GM23338 (cell line): ENCODE measurements around the gene DPF3. TPM values are rescaled to one million over a fixed set of nuclear protein-coding genes. Genes with fewer than 3 reads are reported as not detected.

ENCODE experiments used
- ATAC-seq: fragments of 200-7000 bp; cut with Tn5 transposase; 3 replicates; pipeline ENCODE4 v1.9.1; 2020
- DNase-seq: peaks from one replicate; pipeline ENCODE4 v3.0.0-alpha.2; 2015; ENCODE audit warnings: low spot score
- H2AFZ ChIP-seq: fragments of 200-600 bp; sonication (generic); 2 replicates; pipeline ENCODE4 v1.8.0; 2016; ENCODE audit warnings: antibody characterized with exemption, mild to moderate bottlenecking, moderate library complexity
- H3F3A ChIP-seq: fragments of 200-600 bp; sonication (generic); replicated peaks from 2 replicates; pipeline ENCODE4 v1.8.0; 2017; ENCODE audit warnings: antibody characterized with exemption, mixed run types, low read depth
- H3K27ac ChIP-seq: fragments of 200-600 bp; sonication (generic); 2 replicates; pipeline ENCODE4 v1.6.1; 2016; ENCODE audit warnings: low read depth
- H3K27me3 ChIP-seq: fragments of 200-600 bp; sonication (generic); 2 replicates; pipeline ENCODE4 v1.8.0; 2016; ENCODE audit warnings: mild to moderate bottlenecking, mixed run types, moderate library complexity; ENCODE audit not compliant: insufficient read depth
- H3K36me3 ChIP-seq: fragments of 200-600 bp; sonication (generic); 2 replicates; pipeline ENCODE4 v1.8.0; 2016; ENCODE audit warnings: mild to moderate bottlenecking; ENCODE audit not compliant: insufficient read depth
- H3K4me1 ChIP-seq: fragments of 200-600 bp; sonication (generic); 2 replicates; pipeline ENCODE4 v1.8.0; 2016; ENCODE audit warnings: mild to moderate bottlenecking, moderate library complexity; ENCODE audit not compliant: insufficient read depth
- H3K4me2 ChIP-seq: fragments of 200-600 bp; sonication (generic); 2 replicates; pipeline ENCODE4 v1.7.1; 2017; ENCODE audit warnings: mixed run types
- H3K4me3 ChIP-seq: fragments of 200-600 bp; sonication (generic); 2 replicates; pipeline ENCODE4 v1.6.1; 2016; ENCODE audit warnings: mixed run types
- H3K79me2 ChIP-seq: fragments of 200-600 bp; sonication (generic); replicated peaks from 2 replicates; pipeline ENCODE4 v1.8.0; 2017; ENCODE audit warnings: mild to moderate bottlenecking; ENCODE audit not compliant: insufficient read depth
- H3K9me2 ChIP-seq: fragments of 200-600 bp; sonication (generic); 2 replicates; pipeline ENCODE4 v1.8.0; 2017; ENCODE audit not compliant: insufficient read depth
- H4K20me1 ChIP-seq: fragments of 200-600 bp; sonication (generic); replicated peaks from 2 replicates; pipeline ENCODE4 v1.8.0; 2017; ENCODE audit warnings: mild to moderate bottlenecking; ENCODE audit not compliant: insufficient read depth
- H3K27ac Mint-ChIP-seq: 2 replicates; pipeline ENCODE4 v1.8.0; 2020; ENCODE audit warnings: inconsistent platforms, mild to moderate bottlenecking, moderate library complexity, mixed read lengths
- H3K27me3 Mint-ChIP-seq: 3 replicates; pipeline ENCODE4 v1.8.0; 2022; ENCODE audit warnings: low read depth, mild to moderate bottlenecking, moderate library complexity, mixed read lengths, inconsistent platforms; ENCODE audit not compliant: insufficient read depth, poor library complexity
- H3K36me3 Mint-ChIP-seq: 3 replicates; pipeline ENCODE4 v1.8.0; 2021; ENCODE audit warnings: low read depth, mild to moderate bottlenecking, inconsistent platforms, moderate library complexity, mixed read lengths
- H3K4me1 Mint-ChIP-seq: 3 replicates; pipeline ENCODE4 v1.8.0; 2020; ENCODE audit warnings: mild to moderate bottlenecking, inconsistent platforms, mixed read lengths
- H3K4me3 Mint-ChIP-seq: 3 replicates; pipeline ENCODE4 v1.8.0; 2021; ENCODE audit warnings: moderate library complexity, mild to moderate bottlenecking, inconsistent platforms, mixed read lengths
- H3K9me3 Mint-ChIP-seq: 3 replicates; pipeline ENCODE4 v1.8.0; 2020; ENCODE audit warnings: moderate library complexity, mild to moderate bottlenecking, inconsistent platforms, mixed read lengths
- CREB1 ChIP-seq: fragments of 250-450 bp; sonication (Bioruptor Pico); IDR thresholded peaks from 2 replicates; pipeline ENCODE4 v1.5.0; 2020; ENCODE audit warnings: low read depth, mild to moderate bottlenecking, moderate library complexity
- EZH2 ChIP-seq: fragments of 200-600 bp; sonication (generic); IDR thresholded peaks from one replicate; pipeline ENCODE4 v1.8.0; 2017; ENCODE audit warnings: antibody characterized with exemption, mild to moderate bottlenecking, low read depth; ENCODE audit not compliant: unreplicated experiment
- EZH2phosphoT487 ChIP-seq: fragments of 200-600 bp; sonication (generic); IDR thresholded peaks from one replicate; pipeline ENCODE4 v1.8.1; 2018; ENCODE audit warnings: antibody characterized with exemption; ENCODE audit not compliant: unreplicated experiment
- JUNB ChIP-seq: IDR thresholded peaks from one replicate; pipeline ENCODE4 v1.6.1; 2016; ENCODE audit warnings: antibody characterized with exemption; ENCODE audit not compliant: unreplicated experiment
- NANOG ChIP-seq: IDR thresholded peaks from 2 replicates; pipeline ENCODE4 v1.6.1; 2016; ENCODE audit warnings: antibody characterized with exemption, borderline replicate concordance
- POLR2AphosphoS5 ChIP-seq: IDR thresholded peaks from 2 replicates; pipeline ENCODE4 v1.6.1; 2016; ENCODE audit warnings: antibody characterized with exemption, low read depth
- STAT1 ChIP-seq: IDR thresholded peaks from one replicate; pipeline ENCODE4 v1.6.1; 2016; ENCODE audit warnings: antibody characterized with exemption; ENCODE audit not compliant: unreplicated experiment
- ZNF114 ChIP-seq: fragments of 250-450 bp; sonication (Bioruptor Pico); IDR thresholded peaks from 2 replicates; pipeline ENCODE4 v1.5.0; 2020; ENCODE audit warnings: mild to moderate bottlenecking, moderate library complexity
- ZNF331 ChIP-seq: fragments of 250-450 bp; sonication (Bioruptor Pico); IDR thresholded peaks from 2 replicates; pipeline ENCODE4 v1.5.0; 2020; ENCODE audit warnings: low read depth, mild to moderate bottlenecking, moderate library complexity
- polyA plus RNA-seq: library from polyadenylated mRNA; unstranded; fragments of >200 nt; fragmentation: Nextera tagmentation; extraction: Ambion mirVana; gene quantifications from 2 replicates; pipeline ENCODE4 v1.2.1, GENCODE V29; 2016
- total RNA-seq: library from RNA; depleted of rRNA; stranded (reverse); fragments of >200 nt; shearing (Covaris generic); gene quantifications from 2 replicates; pipeline ENCODE4 v1.2.3, GENCODE V29; 2014
- TF ChIP-seq, protein P1 (sequence below): IDR thresholded peaks from one replicate; pipeline ENCODE4 v1.6.1; 2018; ENCODE audit warnings: antibody characterized with exemption; ENCODE audit not compliant: unreplicated experiment
- TF ChIP-seq, protein P2 (sequence below): fragments of 250-450 bp; sonication (Bioruptor Pico); IDR thresholded peaks from 2 replicates; pipeline ENCODE4 v1.5.0; 2020; ENCODE audit warnings: mild to moderate bottlenecking, moderate library complexity
- TF ChIP-seq, protein P3 (sequence below): IDR thresholded peaks from 2 replicates; pipeline ENCODE4 v1.6.1; 2016; ENCODE audit warnings: antibody characterized with exemption
- TF ChIP-seq, protein P4 (sequence below), 2 experiments: fragments of 200-600 bp in 1 of 2; sonication (generic) in 1 of 2; conservative IDR thresholded peaks; 2 replicates each; pipeline versions ENCODE4 v1.5.1 to v1.6.1; 2016 to 2017; ENCODE audit warnings: antibody characterized with exemption in 2 of 2, low read depth in 2 of 2, mild to moderate bottlenecking in 2 of 2, moderate library complexity in 1 of 2

Gene DPF3
- total and polyA plus RNA-seq, 2 experiments from 2014 or later: 0.18 to 1.0 TPM

DNA sequence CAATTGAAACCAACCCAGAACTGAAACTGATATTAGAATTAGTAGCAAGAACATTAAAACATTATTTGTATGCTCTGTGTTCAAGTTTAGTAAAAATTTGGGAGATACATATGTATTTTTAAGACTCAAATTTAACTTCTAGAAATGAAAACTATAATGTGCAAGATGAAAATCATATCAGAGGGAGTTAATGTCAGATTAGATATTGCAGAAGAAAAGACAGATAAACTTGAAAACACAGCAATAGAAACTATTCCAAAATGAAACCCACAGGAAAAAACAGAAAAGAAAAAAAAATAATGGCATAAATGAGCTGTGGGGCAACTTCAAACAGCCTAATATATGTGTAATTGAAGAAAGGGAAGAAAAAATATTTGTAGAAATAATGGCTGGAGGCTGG, 134.9 kb downstream of the DPF3 start:
- no peak overlapping the region for H3K4me3 ChIP-seq
- no peaks in the 10 kb centered on the region for H3K27me3 Mint-ChIP-seq
- H3K4me2 ChIP-seq: no peak overlapping the region
- no peaks in the 10 kb centered on the region for H3K4me1 Mint-ChIP-seq
- DNase-seq: no peak
- peaks cover 21% of the 10 kb centered on the region for H3K9me3 Mint-ChIP-seq
- H3K9me2 ChIP-seq: no peaks in the 10 kb centered on the region
- no peaks in the 10 kb centered on the region for H3K27me3 ChIP-seq
- no peak overlapping the region for H3K27ac ChIP-seq
- H2AFZ ChIP-seq: no peak overlapping the region
- peaks cover 7% of the 10 kb centered on the region; the same call in 1 of the 2 replicates for H3K36me3 ChIP-seq
- H3K27ac Mint-ChIP-seq: no peak overlapping the region
- H4K20me1 ChIP-seq: no peaks in the 10 kb centered on the region
- TF ChIP-seq EZH2phosphoT487 (no peak), POLR2AphosphoS5 (no peak), STAT1 (no peak), CREB1 (CRISPR knock-in tag) (no peak), ZNF331 (CRISPR knock-in tag) (no peak), JUNB (no peak), NANOG (no peak), EZH2 (no peak), ZNF114 (CRISPR knock-in tag) (no peak)
- TF ChIP-seq, protein P1, sequence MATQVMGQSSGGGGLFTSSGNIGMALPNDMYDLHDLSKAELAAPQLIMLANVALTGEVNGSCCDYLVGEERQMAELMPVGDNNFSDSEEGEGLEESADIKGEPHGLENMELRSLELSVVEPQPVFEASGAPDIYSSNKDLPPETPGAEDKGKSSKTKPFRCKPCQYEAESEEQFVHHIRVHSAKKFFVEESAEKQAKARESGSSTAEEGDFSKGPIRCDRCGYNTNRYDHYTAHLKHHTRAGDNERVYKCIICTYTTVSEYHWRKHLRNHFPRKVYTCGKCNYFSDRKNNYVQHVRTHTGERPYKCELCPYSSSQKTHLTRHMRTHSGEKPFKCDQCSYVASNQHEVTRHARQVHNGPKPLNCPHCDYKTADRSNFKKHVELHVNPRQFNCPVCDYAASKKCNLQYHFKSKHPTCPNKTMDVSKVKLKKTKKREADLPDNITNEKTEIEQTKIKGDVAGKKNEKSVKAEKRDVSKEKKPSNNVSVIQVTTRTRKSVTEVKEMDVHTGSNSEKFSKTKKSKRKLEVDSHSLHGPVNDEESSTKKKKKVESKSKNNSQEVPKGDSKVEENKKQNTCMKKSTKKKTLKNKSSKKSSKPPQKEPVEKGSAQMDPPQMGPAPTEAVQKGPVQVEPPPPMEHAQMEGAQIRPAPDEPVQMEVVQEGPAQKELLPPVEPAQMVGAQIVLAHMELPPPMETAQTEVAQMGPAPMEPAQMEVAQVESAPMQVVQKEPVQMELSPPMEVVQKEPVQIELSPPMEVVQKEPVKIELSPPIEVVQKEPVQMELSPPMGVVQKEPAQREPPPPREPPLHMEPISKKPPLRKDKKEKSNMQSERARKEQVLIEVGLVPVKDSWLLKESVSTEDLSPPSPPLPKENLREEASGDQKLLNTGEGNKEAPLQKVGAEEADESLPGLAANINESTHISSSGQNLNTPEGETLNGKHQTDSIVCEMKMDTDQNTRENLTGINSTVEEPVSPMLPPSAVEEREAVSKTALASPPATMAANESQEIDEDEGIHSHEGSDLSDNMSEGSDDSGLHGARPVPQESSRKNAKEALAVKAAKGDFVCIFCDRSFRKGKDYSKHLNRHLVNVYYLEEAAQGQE: no peak
- TF ChIP-seq, protein P2, sequence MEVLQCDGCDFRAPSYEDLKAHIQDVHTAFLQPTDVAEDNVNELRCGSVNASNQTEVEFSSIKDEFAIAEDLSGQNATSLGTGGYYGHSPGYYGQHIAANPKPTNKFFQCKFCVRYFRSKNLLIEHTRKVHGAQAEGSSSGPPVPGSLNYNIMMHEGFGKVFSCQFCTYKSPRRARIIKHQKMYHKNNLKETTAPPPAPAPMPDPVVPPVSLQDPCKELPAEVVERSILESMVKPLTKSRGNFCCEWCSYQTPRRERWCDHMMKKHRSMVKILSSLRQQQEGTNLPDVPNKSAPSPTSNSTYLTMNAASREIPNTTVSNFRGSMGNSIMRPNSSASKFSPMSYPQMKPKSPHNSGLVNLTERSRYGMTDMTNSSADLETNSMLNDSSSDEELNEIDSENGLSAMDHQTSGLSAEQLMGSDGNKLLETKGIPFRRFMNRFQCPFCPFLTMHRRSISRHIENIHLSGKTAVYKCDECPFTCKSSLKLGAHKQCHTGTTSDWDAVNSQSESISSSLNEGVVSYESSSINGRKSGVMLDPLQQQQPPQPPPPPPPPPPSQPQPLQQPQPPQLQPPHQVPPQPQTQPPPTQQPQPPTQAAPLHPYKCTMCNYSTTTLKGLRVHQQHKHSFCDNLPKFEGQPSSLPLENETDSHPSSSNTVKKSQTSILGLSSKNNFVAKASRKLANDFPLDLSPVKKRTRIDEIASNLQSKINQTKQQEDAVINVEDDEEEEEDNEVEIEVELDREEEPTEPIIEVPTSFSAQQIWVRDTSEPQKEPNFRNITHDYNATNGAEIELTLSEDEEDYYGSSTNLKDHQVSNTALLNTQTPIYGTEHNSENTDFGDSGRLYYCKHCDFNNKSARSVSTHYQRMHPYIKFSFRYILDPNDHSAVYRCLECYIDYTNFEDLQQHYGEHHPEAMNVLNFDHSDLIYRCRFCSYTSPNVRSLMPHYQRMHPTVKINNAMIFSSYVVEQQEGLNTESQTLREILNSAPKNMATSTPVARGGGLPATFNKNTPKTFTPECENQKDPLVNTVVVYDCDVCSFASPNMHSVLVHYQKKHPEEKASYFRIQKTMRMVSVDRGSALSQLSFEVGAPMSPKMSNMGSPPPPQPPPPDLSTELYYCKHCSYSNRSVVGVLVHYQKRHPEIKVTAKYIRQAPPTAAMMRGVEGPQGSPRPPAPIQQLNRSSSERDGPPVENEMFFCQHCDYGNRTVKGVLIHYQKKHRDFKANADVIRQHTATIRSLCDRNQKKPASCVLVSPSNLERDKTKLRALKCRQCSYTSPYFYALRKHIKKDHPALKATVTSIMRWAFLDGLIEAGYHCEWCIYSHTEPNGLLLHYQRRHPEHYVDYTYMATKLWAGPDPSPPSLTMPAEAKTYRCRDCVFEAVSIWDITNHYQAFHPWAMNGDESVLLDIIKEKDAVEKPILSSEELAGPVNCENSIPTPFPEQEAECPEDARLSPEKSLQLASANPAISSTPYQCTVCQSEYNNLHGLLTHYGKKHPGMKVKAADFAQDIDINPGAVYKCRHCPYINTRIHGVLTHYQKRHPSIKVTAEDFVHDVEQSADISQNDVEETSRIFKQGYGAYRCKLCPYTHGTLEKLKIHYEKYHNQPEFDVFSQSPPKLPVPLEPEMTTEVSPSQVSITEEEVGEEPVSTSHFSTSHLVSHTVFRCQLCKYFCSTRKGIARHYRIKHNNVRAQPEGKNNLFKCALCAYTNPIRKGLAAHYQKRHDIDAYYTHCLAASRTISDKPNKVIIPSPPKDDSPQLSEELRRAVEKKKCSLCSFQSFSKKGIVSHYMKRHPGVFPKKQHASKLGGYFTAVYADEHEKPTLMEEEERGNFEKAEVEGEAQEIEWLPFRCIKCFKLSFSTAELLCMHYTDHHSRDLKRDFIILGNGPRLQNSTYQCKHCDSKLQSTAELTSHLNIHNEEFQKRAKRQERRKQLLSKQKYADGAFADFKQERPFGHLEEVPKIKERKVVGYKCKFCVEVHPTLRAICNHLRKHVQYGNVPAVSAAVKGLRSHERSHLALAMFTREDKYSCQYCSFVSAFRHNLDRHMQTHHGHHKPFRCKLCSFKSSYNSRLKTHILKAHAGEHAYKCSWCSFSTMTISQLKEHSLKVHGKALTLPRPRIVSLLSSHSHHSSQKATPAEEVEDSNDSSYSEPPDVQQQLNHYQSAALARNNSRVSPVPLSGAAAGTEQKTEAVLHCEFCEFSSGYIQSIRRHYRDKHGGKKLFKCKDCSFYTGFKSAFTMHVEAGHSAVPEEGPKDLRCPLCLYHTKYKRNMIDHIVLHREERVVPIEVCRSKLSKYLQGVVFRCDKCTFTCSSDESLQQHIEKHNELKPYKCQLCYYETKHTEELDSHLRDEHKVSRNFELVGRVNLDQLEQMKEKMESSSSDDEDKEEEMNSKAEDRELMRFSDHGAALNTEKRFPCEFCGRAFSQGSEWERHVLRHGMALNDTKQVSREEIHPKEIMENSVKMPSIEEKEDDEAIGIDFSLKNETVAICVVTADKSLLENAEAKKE: no peak
- TF ChIP-seq, protein P3, sequence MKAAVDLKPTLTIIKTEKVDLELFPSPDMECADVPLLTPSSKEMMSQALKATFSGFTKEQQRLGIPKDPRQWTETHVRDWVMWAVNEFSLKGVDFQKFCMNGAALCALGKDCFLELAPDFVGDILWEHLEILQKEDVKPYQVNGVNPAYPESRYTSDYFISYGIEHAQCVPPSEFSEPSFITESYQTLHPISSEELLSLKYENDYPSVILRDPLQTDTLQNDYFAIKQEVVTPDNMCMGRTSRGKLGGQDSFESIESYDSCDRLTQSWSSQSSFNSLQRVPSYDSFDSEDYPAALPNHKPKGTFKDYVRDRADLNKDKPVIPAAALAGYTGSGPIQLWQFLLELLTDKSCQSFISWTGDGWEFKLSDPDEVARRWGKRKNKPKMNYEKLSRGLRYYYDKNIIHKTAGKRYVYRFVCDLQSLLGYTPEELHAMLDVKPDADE: no peak
- TF ChIP-seq, protein P4, sequence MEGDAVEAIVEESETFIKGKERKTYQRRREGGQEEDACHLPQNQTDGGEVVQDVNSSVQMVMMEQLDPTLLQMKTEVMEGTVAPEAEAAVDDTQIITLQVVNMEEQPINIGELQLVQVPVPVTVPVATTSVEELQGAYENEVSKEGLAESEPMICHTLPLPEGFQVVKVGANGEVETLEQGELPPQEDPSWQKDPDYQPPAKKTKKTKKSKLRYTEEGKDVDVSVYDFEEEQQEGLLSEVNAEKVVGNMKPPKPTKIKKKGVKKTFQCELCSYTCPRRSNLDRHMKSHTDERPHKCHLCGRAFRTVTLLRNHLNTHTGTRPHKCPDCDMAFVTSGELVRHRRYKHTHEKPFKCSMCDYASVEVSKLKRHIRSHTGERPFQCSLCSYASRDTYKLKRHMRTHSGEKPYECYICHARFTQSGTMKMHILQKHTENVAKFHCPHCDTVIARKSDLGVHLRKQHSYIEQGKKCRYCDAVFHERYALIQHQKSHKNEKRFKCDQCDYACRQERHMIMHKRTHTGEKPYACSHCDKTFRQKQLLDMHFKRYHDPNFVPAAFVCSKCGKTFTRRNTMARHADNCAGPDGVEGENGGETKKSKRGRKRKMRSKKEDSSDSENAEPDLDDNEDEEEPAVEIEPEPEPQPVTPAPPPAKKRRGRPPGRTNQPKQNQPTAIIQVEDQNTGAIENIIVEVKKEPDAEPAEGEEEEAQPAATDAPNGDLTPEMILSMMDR (conservative IDR thresholded peaks at IDR 0.05; ENCODE audit: low read depth in 2 of 2): no peak
- no peak overlapping the region for H3K4me3 Mint-ChIP-seq
- H3K79me2 ChIP-seq: no peaks in the 10 kb centered on the region
- H3F3A ChIP-seq: no peaks in the 10 kb centered on the region
- peaks cover 9% of the 10 kb centered on the region; the same call in 2 of the 3 replicates for H3K36me3 Mint-ChIP-seq
- H3K4me1 ChIP-seq: no peaks in the 10 kb centered on the region
- ATAC-seq: no peak
